ENCODE measurements around the gene CBFB. TPM values are rescaled to one million over a fixed set of nuclear protein-coding genes. Genes with fewer than 3 reads are reported as not detected.

CBFB gene
- total and polyA plus RNA-seq, 9 of the 15 experiments (the other 6 are each of a cell fraction or from before 2014, with no cell fraction given) = 22.0 to 112 (median 66.5) TPM

DNA sequence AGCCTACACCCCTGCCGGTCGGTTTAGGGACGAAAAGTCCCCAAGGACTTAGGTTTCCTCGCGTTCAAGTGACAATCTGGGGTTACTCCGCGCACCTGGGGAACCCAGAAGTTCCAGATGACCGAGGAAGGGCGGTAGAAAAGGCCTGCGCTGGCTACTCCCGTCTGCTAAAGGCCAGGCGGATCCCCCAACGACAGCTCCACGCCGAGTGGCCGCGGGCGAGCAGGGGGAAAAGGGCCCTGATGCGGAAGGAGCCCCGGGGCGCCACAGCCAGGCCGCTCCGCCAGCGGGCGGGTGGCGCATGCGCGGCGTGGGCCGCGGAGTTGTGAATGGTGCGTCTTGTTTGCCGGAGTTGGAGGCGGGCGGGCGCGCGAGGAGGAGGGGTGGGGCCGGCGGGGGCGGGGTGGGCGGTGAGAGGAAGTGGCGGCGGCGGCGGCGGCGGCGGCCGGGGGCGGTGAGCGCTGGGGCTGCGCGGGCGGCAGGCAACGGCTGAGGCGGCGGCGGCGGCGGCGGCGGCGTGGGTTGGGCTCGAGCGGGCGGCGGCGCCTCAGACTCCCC, at the start of gene CBFB (continued):
- no peak for TF ChIP-seq HMBOX1 (IDR thresholded peaks at IDR 0.05)
- no peak for TF ChIP-seq RBM34 (IDR thresholded peaks at IDR 0.05; ENCODE audit: borderline replicate concordance, insufficient read depth, low read length)
- 0 out of 2 replicates have a peak, but pooled peaks have one; percentile 64 for TF ChIP-seq ZNF133 (CRISPR knock-in tag; IDR thresholded peaks at IDR 0.05)
- no peak for TF ChIP-seq U2AF2 (optimal IDR thresholded peaks at IDR 0.05; ENCODE audit: low read depth, low read length)
- no peak for TF ChIP-seq DNMT1 (IDR thresholded peaks at IDR 0.05)
- no peak for TF ChIP-seq KAT2B (IDR thresholded peaks at IDR 0.05; ENCODE audit: low read depth, low read length)
- TF ChIP-seq, protein P1, sequence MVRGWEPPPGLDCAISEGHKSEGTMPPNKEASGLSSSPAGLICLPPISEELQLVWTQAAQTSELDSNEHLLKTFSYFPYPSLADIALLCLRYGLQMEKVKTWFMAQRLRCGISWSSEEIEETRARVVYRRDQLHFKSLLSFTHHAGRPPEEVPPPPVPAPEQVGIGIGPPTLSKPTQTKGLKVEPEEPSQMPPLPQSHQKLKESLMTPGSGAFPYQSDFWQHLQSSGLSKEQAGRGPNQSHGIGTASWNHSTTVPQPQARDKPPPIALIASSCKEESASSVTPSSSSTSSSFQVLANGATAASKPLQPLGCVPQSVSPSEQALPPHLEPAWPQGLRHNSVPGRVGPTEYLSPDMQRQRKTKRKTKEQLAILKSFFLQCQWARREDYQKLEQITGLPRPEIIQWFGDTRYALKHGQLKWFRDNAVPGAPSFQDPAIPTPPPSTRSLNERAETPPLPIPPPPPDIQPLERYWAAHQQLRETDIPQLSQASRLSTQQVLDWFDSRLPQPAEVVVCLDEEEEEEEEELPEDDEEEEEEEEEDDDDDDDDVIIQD (CRISPR knock-in tag; IDR thresholded peaks at IDR 0.05) = no peak
- TF ChIP-seq NEUROD1 (IDR thresholded peaks at IDR 0.05; ENCODE audit: borderline replicate concordance, low read depth, low read length, partially characterized antibody) = no peak
- TF ChIP-seq TAF9B (IDR thresholded peaks at IDR 0.05; ENCODE audit: partially characterized antibody) = peak; percentile 90
- peak; percentile 65; the same call in 1 of the 2 replicates for TF ChIP-seq NFIC (IDR thresholded peaks at IDR 0.05)
- TF ChIP-seq, protein P2, sequence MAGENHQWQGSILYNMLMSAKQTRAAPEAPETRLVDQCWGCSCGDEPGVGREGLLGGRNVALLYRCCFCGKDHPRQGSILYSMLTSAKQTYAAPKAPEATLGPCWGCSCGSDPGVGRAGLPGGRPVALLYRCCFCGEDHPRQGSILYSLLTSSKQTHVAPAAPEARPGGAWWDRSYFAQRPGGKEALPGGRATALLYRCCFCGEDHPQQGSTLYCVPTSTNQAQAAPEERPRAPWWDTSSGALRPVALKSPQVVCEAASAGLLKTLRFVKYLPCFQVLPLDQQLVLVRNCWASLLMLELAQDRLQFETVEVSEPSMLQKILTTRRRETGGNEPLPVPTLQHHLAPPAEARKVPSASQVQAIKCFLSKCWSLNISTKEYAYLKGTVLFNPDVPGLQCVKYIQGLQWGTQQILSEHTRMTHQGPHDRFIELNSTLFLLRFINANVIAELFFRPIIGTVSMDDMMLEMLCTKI (IDR thresholded peaks at IDR 0.05; ENCODE audit: partially characterized antibody) = no peak
